HepG2 (cell line): ENCODE results near the gene POLR3F. TPM values are rescaled to one million over a fixed set of nuclear protein-coding genes. Genes with fewer than 3 reads are reported as not detected.

Source experiments
- ATAC-seq: fragments of 200-7000 bp; cut with Tn5 transposase; 3 replicates; pipeline ENCODE4 v1.9.1; 2020; ENCODE audit warnings: mild to moderate bottlenecking, moderate library complexity
- BruUV-seq: library from RNA; stranded (reverse); fragments of 400-500 nt; replicated peaks from 2 replicates; lab custom pipeline; 2021; lab: Mats Ljungman, UMichigan
- CTCF ChIA-PET: fragments of 300-600 bp; formaldehyde crosslinking; extraction: SDS; loops from one replicate; lab custom pipeline; 2021; ENCODE audit warnings: low total read pairs, inconsistent platforms, low intra/inter-chr PET ratio; lab: Yijun Ruan, JAX
- POLR2A ChIA-PET: fragments of 350-600 bp; sonication (Branson Sonifier 250); formaldehyde crosslinking; loops from one replicate; lab custom pipeline; 2020; ENCODE audit warnings: antibody characterized with exemption, inconsistent platforms; lab: Yijun Ruan, JAX
- DNase-seq: peaks from one replicate; pipeline ENCODE4 v3.0.0-alpha.2; 2015; ENCODE audit warnings: low spot score
- FAIRE-seq: peaks from 3 replicates; lab custom pipeline; 2011; peaks lifted over from hg19 to GRCh38; lab: Jason Lieb, UNC
- H2AFZ ChIP-seq: one replicate; pipeline ENCODE4 v1.6.1; 2011; ENCODE audit warnings: low read length, inconsistent platforms
- H3K27ac ChIP-seq: fragments of 300-600 bp; 3 replicates; pipeline ENCODE4 v1.8.0; 2011; ENCODE audit warnings: mixed run types, mild to moderate bottlenecking, mixed read lengths, low read length, inconsistent platforms; ENCODE audit not compliant: insufficient read depth; ENCODE audit errors: extremely low read length
- H3K27me3 ChIP-seq, 2 experiments: fragments of 200-600 bp in 1 of 2; 2 replicates in 1 of 2; 3 replicates in 1 of 2; pipeline versions ENCODE4 v1.6.0 to v1.8.0; 2011; ENCODE audit warnings: low read length in 2 of 2, mild to moderate bottlenecking in 2 of 2, moderate library complexity in 2 of 2, inconsistent platforms in 1 of 2; ENCODE audit not compliant: insufficient read depth in 2 of 2, control insufficient read depth in 1 of 2
- H3K36me3 ChIP-seq, 2 experiments: fragments of 200-600 bp in 1 of 2; replicated peaks in 1 of 2; 2 replicates in 1 of 2; 3 replicates in 1 of 2; pipeline versions ENCODE4 v1.5.1 to v1.8.0; 2011; ENCODE audit warnings: low read length in 2 of 2, inconsistent platforms in 1 of 2; ENCODE audit not compliant: insufficient read depth in 2 of 2, control insufficient read depth in 1 of 2
- H3K4me1 ChIP-seq: 2 replicates; pipeline ENCODE4 v1.5.1; 2012; ENCODE audit warnings: low read length, inconsistent platforms; ENCODE audit not compliant: insufficient read depth
- H3K4me2 ChIP-seq: 2 replicates; pipeline ENCODE4 v1.6.0; 2011; ENCODE audit warnings: low read depth, low read length, inconsistent platforms
- H3K4me3 ChIP-seq, 3 experiments: fragments of 200-600 bp in 1 of 3; sonication (generic), shearing (Covaris generic) in 1 of 3; replicated peaks in 1 of 3; 2 replicates each; pipeline ENCODE4 v1.5.1; 2011 to 2016; ENCODE audit warnings: low read length in 3 of 3, inconsistent platforms in 2 of 3, low read depth in 2 of 3, mild to moderate bottlenecking in 2 of 3, control low read depth in 1 of 3, mixed read lengths in 1 of 3; ENCODE audit not compliant: insufficient read depth in 1 of 3
- H3K79me2 ChIP-seq: one replicate; pipeline ENCODE4 v1.6.1; 2011; ENCODE audit warnings: low read length, inconsistent platforms; ENCODE audit not compliant: insufficient read depth
- H3K9ac ChIP-seq: 2 replicates; pipeline ENCODE4 v1.6.0; 2011; ENCODE audit warnings: mild to moderate bottlenecking, low read depth, low read length, inconsistent platforms; ENCODE audit not compliant: insufficient read depth
- H3K9me3 ChIP-seq: 2 replicates; pipeline ENCODE4 v1.5.1; 2012; ENCODE audit warnings: mild to moderate bottlenecking, low read length
- H4K20me1 ChIP-seq: 2 replicates; pipeline ENCODE4 v1.6.0; 2011; ENCODE audit warnings: inconsistent platforms, mild to moderate bottlenecking, low read length, moderate library complexity; ENCODE audit not compliant: insufficient read depth
- CCDC6 ChIP-seq: sonication (generic); formaldehyde crosslinking; IDR thresholded peaks from 2 replicates; pipeline ENCODE4 v1.8.1; 2022; ENCODE audit warnings: mild to moderate bottlenecking, missing genetic modification reagents, moderate library complexity
- CENPT ChIP-seq: sonication (generic); formaldehyde crosslinking; IDR thresholded peaks from 2 replicates; pipeline ENCODE4 v1.8.0; 2022; ENCODE audit warnings: low read depth, mild to moderate bottlenecking, moderate library complexity, missing genetic modification reagents
- CSRNP2 ChIP-seq: sonication (generic); formaldehyde crosslinking; conservative IDR thresholded peaks from 2 replicates; pipeline ENCODE4 v1.8.0; 2022; ENCODE audit warnings: low read depth, missing genetic modification reagents
- ELF3 ChIP-seq: IDR thresholded peaks from 2 replicates; pipeline ENCODE4 v1.6.1; 2016; ENCODE audit warnings: missing genetic modification reagents, missing compliant biosample characterization
- ETV5 ChIP-seq: IDR thresholded peaks from 2 replicates; pipeline ENCODE4 v1.6.1; 2018; ENCODE audit warnings: missing biosample characterization, missing genetic modification reagents, inconsistent platforms, borderline replicate concordance
- KMT2A ChIP-seq: sonication (generic); formaldehyde crosslinking; IDR thresholded peaks from 2 replicates; pipeline ENCODE4 v1.4.0; 2020; ENCODE audit warnings: missing genetic modification reagents
- MAFK ChIP-seq, 2 experiments: IDR thresholded peaks in 1 of 2; conservative IDR thresholded peaks in 1 of 2; 2 replicates each; pipeline ENCODE4 v1.6.1; 2011; ENCODE audit warnings: improper control_type of control experiment in 2 of 2, low read length in 2 of 2
- MBNL3 ChIP-seq: fragments of 250-450 bp; sonication (Bioruptor Pico); conservative IDR thresholded peaks from 2 replicates; pipeline ENCODE4 v1.8.0; 2022; ENCODE audit warnings: mild to moderate bottlenecking, inconsistent platforms
- NFKB2 ChIP-seq: sonication (generic); formaldehyde crosslinking; IDR thresholded peaks from 2 replicates; pipeline ENCODE4 v1.4.0; 2020; ENCODE audit warnings: missing genetic modification reagents, borderline replicate concordance
- NFRKB ChIP-seq: fragments of 450-650 bp; IDR thresholded peaks from 2 replicates; pipeline ENCODE4 v1.6.1; 2017
- PLRG1 ChIP-seq: fragments of 450-650 bp; conservative IDR thresholded peaks from 2 replicates; pipeline ENCODE4 v1.6.1; 2016
- STAT5B ChIP-seq: sonication (generic); formaldehyde crosslinking; IDR thresholded peaks from 2 replicates; pipeline ENCODE4 v1.4.0; 2020; ENCODE audit warnings: missing genetic modification reagents
- THYN1 ChIP-seq: sonication (generic); formaldehyde crosslinking; IDR thresholded peaks from 2 replicates; pipeline ENCODE4 v1.8.1; 2023; ENCODE audit warnings: low read depth, mild to moderate bottlenecking, moderate library complexity, missing genetic modification reagents, borderline replicate concordance
- ZEB1 ChIP-seq: IDR thresholded peaks from 2 replicates; pipeline ENCODE4 v1.6.1; 2012; ENCODE audit warnings: mild to moderate bottlenecking, low read depth, inconsistent platforms; ENCODE audit not compliant: insufficient replicate concordance
- ZNF230 ChIP-seq: sonication (generic); formaldehyde crosslinking; IDR thresholded peaks from 2 replicates; pipeline ENCODE4 v1.4.0; 2020; ENCODE audit warnings: mild to moderate bottlenecking, missing genetic modification reagents
- ZNF431 ChIP-seq: sonication (generic); formaldehyde crosslinking; IDR thresholded peaks from 2 replicates; pipeline ENCODE4 v1.9.0; 2022; ENCODE audit warnings: missing genetic modification reagents, low read depth, mild to moderate bottlenecking, borderline replicate concordance
- ZNF451 ChIP-seq: sonication (generic); formaldehyde crosslinking; IDR thresholded peaks from 2 replicates; pipeline ENCODE4 v1.5.0; 2020; ENCODE audit warnings: mild to moderate bottlenecking, missing genetic modification reagents
- ZNF782 ChIP-seq: sonication (generic); formaldehyde crosslinking; IDR thresholded peaks from 2 replicates; pipeline ENCODE4 v1.4.0; 2020; ENCODE audit warnings: missing genetic modification reagents, mild to moderate bottlenecking, borderline replicate concordance
- in situ Hi-C: cut with HindIII; loops from 2 replicates; pipeline ENCODE4 v1.10.0; 2017; ENCODE audit warnings: low pct_unique_long_range_greater_than_20kb; ENCODE audit not compliant: extremely low pct_ligation_motif_present
- intact Hi-C: fragments of 100-400 bp; cut with micrococcal nuclease; formaldehyde crosslinking; loops from one replicate; pipeline ENCODE4 v1.10.0; 2022; ENCODE audit not compliant: unreplicated experiment
- polyA plus RNA-seq, 8 experiments: library from polyadenylated mRNA; depleted of rRNA in 3 of 8; stranded (reverse) in 7 of 8; unstranded in 1 of 8; fragments of >200 nt; fragmentation: Illumina TruSeq in 4 of 8; extraction: Trizol in 4 of 8; gene quantifications; 2 replicates each; pipeline versions ENCODE4 v1.2.1 to v1.2.3, GENCODE V29; 2011 to 2016; ENCODE audit warnings: low read depth in 4 of 8, missing spikeins in 1 of 8, mixed read lengths in 1 of 8; ENCODE audit not compliant: insufficient read depth in 1 of 8
- total RNA-seq, 5 experiments: library from RNA; depleted of rRNA; stranded (reverse); fragments of >200 nt; fragmentation: Illumina TruSeq; extraction: Trizol; gene quantifications; 2 replicates each; pipeline ENCODE4 v1.2.3, GENCODE V29; 2016; ENCODE audit warnings: low read depth in 1 of 5
- TF ChIP-seq, protein P1 (sequence below): IDR thresholded peaks from 2 replicates; pipeline ENCODE4 v1.6.1; 2012; ENCODE audit warnings: low read depth, low read length, improper control_type of control experiment

The POLR3F gene
- total and polyA plus RNA-seq, 2 of the 13 experiments (the other 11 are each of a cell fraction or from before 2014, with no cell fraction given) = 11.7 to 25.5 TPM

DNA sequence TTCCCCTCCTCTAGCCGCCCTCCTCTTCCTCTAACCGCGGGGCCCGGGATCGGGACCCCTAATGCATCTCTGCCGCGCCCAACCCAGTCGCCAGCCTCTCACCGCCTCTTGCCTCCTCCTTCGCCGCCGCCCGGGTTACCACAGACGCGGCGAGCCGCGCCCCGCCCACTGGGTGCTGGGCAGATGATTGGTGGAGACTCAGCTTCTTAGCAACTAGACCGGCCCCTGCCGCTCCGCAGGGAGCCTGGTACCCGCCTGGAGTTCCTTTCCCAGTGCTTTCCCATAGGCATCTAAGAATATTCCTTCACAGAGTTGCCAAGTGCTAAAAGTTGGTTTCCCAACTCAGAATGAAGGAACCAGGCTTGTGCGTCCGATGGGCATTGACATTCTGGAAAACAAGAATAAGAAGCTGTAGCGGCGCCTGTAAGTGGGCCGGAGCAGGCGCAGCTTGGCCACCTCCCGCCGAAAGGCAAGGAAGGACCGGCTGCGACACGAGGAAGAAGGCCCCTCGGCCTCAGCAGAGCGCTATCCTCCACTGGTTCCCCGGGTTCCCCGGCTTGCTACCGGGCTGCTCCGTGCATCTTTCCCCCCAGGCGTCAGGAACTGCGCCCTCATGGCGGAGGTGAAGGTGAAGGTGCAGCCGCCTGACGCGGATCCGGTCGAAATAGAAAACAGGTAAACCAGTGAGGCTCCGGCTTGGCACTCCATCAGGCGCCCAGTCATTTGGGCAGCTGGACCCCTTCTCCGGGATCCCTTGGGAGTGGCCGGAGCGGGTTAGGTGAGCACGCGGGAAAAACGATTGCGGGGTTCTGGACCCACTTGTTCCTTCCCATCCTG lies at the start of gene POLR3F, which contains the start of gene DZANK1 (continued):
- no peak for TF ChIP-seq MBNL3
- TF ChIP-seq NFRKB = no peak
- peak; percentile 87; the same call in 1 of the 2 replicates for TF ChIP-seq NFKB2
- TF ChIP-seq MAFK (conservative IDR thresholded peaks at IDR 0.05 in 1 of 2, IDR thresholded peaks at IDR 0.05 in 1 of 2; ENCODE audit: low read length in 2 of 2) = peak in 1 of 2 experiments; percentile 52; a peak in 3 of 4 replicates
- TF ChIP-seq PLRG1 = no peak
- TF ChIP-seq CCDC6 (CRISPR knock-in tag) = no peak
- TF ChIP-seq ETV5 (CRISPR knock-in tag) = peak; percentile 46; the same call in 1 of the 2 replicates
- TF ChIP-seq CENPT (CRISPR knock-in tag) = no peak; the same call in 1 of the 2 replicates
- TF ChIP-seq CSRNP2 = no peak

DNA sequence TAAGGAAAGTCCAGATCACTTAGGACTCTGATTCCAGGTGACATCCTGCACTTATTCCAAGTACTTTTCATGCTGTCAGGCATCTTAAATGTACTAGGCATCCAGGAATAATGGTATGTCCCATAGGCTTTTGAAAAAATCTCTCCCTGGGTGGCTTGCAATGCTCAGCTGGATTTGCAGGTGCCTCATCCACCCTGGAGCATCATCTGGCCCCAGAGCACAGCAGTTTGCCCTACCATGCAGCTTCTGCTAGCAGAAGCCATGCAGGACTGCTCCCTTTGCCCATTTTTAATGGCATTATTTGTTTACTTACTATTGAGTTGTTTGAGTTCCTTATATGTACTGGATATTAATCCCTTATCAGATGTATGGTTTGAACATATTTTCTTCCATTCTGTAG lies 45.6 kb upstream of the POLR3F start:
- intact Hi-C loops = no loop called here
- no TSS peak for BruUV-seq
- FAIRE-seq = no peak
- DNase-seq = no peak
- no peak for TF ChIP-seq ZNF451
- no peak for TF ChIP-seq STAT5B
- TF ChIP-seq, protein P1, sequence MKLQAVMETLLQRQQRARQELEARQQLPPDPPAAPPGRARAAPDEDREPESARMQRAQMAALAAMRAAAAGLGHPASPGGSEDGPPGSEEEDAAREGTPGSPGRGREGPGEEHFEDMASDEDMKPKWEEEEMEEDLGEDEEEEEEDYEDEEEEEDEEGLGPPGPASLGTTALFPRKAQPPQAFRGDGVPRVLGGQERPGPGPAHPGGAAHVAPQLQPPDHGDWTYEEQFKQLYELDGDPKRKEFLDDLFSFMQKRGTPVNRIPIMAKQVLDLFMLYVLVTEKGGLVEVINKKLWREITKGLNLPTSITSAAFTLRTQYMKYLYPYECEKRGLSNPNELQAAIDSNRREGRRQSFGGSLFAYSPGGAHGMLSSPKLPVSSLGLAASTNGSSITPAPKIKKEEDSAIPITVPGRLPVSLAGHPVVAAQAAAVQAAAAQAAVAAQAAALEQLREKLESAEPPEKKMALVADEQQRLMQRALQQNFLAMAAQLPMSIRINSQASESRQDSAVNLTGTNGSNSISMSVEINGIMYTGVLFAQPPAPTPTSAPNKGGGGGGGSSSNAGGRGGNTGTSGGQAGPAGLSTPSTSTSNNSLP = no peak
- TF ChIP-seq KMT2A (CRISPR knock-in tag) = no peak
- no peak for TF ChIP-seq ZNF431 (CRISPR knock-in tag)
- TF ChIP-seq THYN1 (CRISPR knock-in tag) = no peak
- no peak for TF ChIP-seq ELF3 (CRISPR knock-in tag)
- TF ChIP-seq ZEB1 = no peak
- no peak for TF ChIP-seq ZNF782 (CRISPR knock-in tag)
- TF ChIP-seq ZNF230 (CRISPR knock-in tag) = no peak
- TF ChIP-seq, all 625 proteins: peak for 0
- H3K9me3 ChIP-seq = no peaks in the 10 kb centered on the region
- no peak for ATAC-seq
- no peak overlapping the region for H3K27ac ChIP-seq
- no peaks in the 10 kb centered on the region for H3K27me3 ChIP-seq
- H3K4me2 ChIP-seq = no peak overlapping the region
- CTCF ChIA-PET = no interaction called here
- in situ Hi-C loops = no loop called here
- no peaks in the 10 kb centered on the region for H4K20me1 ChIP-seq
- no peak overlapping the region for H2AFZ ChIP-seq
- H3K9ac ChIP-seq = no peak overlapping the region
- H3K36me3 ChIP-seq = no peaks in the 10 kb centered on the region
- POLR2A ChIA-PET = no interaction called here
- peaks cover 5% of the 10 kb centered on the region for H3K4me1 ChIP-seq
- no peak overlapping the region for H3K4me3 ChIP-seq
- H3K79me2 ChIP-seq = no peaks in the 10 kb centered on the region
